ENCODE data around the gene DOCK4.

- TF ChIP-seq, protein P1, sequence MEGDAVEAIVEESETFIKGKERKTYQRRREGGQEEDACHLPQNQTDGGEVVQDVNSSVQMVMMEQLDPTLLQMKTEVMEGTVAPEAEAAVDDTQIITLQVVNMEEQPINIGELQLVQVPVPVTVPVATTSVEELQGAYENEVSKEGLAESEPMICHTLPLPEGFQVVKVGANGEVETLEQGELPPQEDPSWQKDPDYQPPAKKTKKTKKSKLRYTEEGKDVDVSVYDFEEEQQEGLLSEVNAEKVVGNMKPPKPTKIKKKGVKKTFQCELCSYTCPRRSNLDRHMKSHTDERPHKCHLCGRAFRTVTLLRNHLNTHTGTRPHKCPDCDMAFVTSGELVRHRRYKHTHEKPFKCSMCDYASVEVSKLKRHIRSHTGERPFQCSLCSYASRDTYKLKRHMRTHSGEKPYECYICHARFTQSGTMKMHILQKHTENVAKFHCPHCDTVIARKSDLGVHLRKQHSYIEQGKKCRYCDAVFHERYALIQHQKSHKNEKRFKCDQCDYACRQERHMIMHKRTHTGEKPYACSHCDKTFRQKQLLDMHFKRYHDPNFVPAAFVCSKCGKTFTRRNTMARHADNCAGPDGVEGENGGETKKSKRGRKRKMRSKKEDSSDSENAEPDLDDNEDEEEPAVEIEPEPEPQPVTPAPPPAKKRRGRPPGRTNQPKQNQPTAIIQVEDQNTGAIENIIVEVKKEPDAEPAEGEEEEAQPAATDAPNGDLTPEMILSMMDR (conservative IDR thresholded peaks at IDR 0.05 in 1 of 2, IDR thresholded peaks at IDR 0.05 in 1 of 2; ENCODE audit: extremely low read depth in 1 of 2, insufficient read depth in 1 of 2, low read depth in 1 of 2, low read length in 2 of 2): no peak
- TF ChIP-seq EZH2 (IDR thresholded peaks at IDR 0.05; ENCODE audit: borderline replicate concordance, low read length): no peak
Observed at GRCh38 chr7:112162784-112163506, 43.3 kb downstream of the DOCK4 start.

Measured in mammary epithelial cell (primary cell).